ENCODE results near the gene BABAM2. TPM values are rescaled to one million over a fixed set of nuclear protein-coding genes. Genes with fewer than 3 reads are reported as not detected.
A peak's percentile ranks its signal among the peaks of the same experiment; 100 is the strongest.

The BABAM2 gene
- total and polyA plus RNA-seq, 8 donors: 27.1 to 49.2 (median 28.4) TPM

- intact Hi-C loops (cut with DNase I): no loop called here
- H3K4me3 ChIP-seq: no peak overlapping the region
- ATAC-seq (no peak), DNase-seq (no peak)
- no peaks in the 10 kb centered on the region for H3K27me3 ChIP-seq
- TF ChIP-seq CTCF (IDR thresholded peaks at IDR 0.05): no peak
- H3K27ac ChIP-seq: no peak overlapping the region
- H3K36me3 ChIP-seq: no peaks in the 10 kb centered on the region
- no peaks in the 10 kb centered on the region for H3K9me3 ChIP-seq
- H3K4me1 ChIP-seq: peaks cover 12 to 20% of the 10 kb centered on the region in 2 donors
These were observed 158.9 kb downstream of the BABAM2 start for GRCh38 chr2:28049416-28049815.

GRCh38 chr2:28049899-28050298 lies 159.4 kb downstream of the BABAM2 start:
- peak in 2 of 4 donors; percentile 52 to 70 for DNase-seq
- intact Hi-C loops (cut with DNase I): no loop called here
- no peaks in the 10 kb centered on the region for H3K27me3 ChIP-seq

GRCh38 chr2:28052691-28053090 lies 162.2 kb downstream of the BABAM2 start:
- H3K4me1 ChIP-seq: peaks cover 5 to 8% of the 10 kb centered on the region in 2 donors
- intact Hi-C loops (cut with DNase I): no loop called here
- H3K27ac ChIP-seq: no peak overlapping the region
- no peaks in the 10 kb centered on the region for H3K27me3 ChIP-seq
- H3K36me3 ChIP-seq: no peaks in the 10 kb centered on the region
- no peaks in the 10 kb centered on the region for H3K9me3 ChIP-seq
- DNase-seq (no peak), ATAC-seq (no peak)
- no peak for TF ChIP-seq CTCF (IDR thresholded peaks at IDR 0.05)
- no peak overlapping the region for H3K4me3 ChIP-seq

More at GRCh38 chr2:28049899-28050298, 159.4 kb downstream of the BABAM2 start:
- Histone ChIP-seq H3K27ac (no peak overlapping the region), H3K4me1 (peaks cover 12 to 20% of the 10 kb centered on the region in 2 donors), H3K9me3 (no peaks in the 10 kb centered on the region), H3K36me3 (no peaks in the 10 kb centered on the region), H3K4me3 (no peak overlapping the region)
- no peak for TF ChIP-seq CTCF (IDR thresholded peaks at IDR 0.05)
- ATAC-seq: no peak

- Histone ChIP-seq H3K4me3 (no peak overlapping the region), H3K9me3 (no peaks in the 10 kb centered on the region), H3K27me3 (no peaks in the 10 kb centered on the region), H3K4me1 (no peaks in the 10 kb centered on the region), H3K36me3 (no peaks in the 10 kb centered on the region), H3K27ac (no peak overlapping the region)
- no peak for ATAC-seq
- DNase-seq: peak in 1 of 4 donors; percentile 54
- TF ChIP-seq CTCF (IDR thresholded peaks at IDR 0.05): no peak
- intact Hi-C loops (cut with DNase I): no loop called here
These were observed 163.1 kb downstream of the BABAM2 start for GRCh38 chr2:28053597-28053996.

- ATAC-seq (no peak), DNase-seq (no peak)
- Histone ChIP-seq H3K4me1 (no peaks in the 10 kb centered on the region), H3K4me3 (no peak overlapping the region), H3K27ac (no peak overlapping the region), H3K36me3 (no peaks in the 10 kb centered on the region), H3K27me3 (no peaks in the 10 kb centered on the region), H3K9me3 (no peaks in the 10 kb centered on the region)
- TF ChIP-seq CTCF (IDR thresholded peaks at IDR 0.05): no peak
- intact Hi-C loops (cut with DNase I): no loop called here
These were observed 164.4 kb downstream of the BABAM2 start for GRCh38 chr2:28054916-28055315.

Measured in left lung (tissue), 10 donors.